Neutrophil (primary cell): ENCODE results near the gene PRKG1.

Source experiments
- H3K27ac ChIP-seq: fragments of 200-600 bp; sonication (generic); 2 replicates; pipeline ENCODE4 v1.5.1; 2016; ENCODE audit warnings: mild to moderate bottlenecking, moderate library complexity
- H3K27me3 ChIP-seq: fragments of 200-600 bp; sonication (generic); 2 replicates; pipeline ENCODE4 v1.6.0; 2016; ENCODE audit warnings: mild to moderate bottlenecking
- H3K36me3 ChIP-seq: fragments of 200-600 bp; sonication (generic); 2 replicates; pipeline ENCODE4 v1.5.1; 2017
- H3K4me1 ChIP-seq, 2 experiments: fragments of 200-600 bp in 1 of 2; sonication (generic) in 1 of 2; 1 replicate in 1 of 2; 2 replicates in 1 of 2; pipeline versions ENCODE4 v1.5.1 to v1.6.1; 2013 to 2016; ENCODE audit warnings: low read depth in 1 of 2, low read length in 1 of 2, mild to moderate bottlenecking in 1 of 2, moderate library complexity in 1 of 2; ENCODE audit not compliant: control insufficient read depth in 1 of 2, insufficient read depth in 1 of 2
- H3K4me3 ChIP-seq, 2 experiments: fragments of 200-600 bp in 1 of 2; sonication (generic) in 1 of 2; 1 replicate in 1 of 2; 2 replicates in 1 of 2; pipeline ENCODE4 v1.5.1; 2013 to 2016; ENCODE audit warnings: low read depth in 1 of 2, low read length in 1 of 2, mild to moderate bottlenecking in 1 of 2, moderate library complexity in 1 of 2
- H3K9me3 ChIP-seq: fragments of 200-600 bp; sonication (generic); 2 replicates; pipeline ENCODE4 v1.5.1; 2016
- CTCF ChIP-seq: fragments of 200-600 bp; sonication (generic); IDR thresholded peaks from 2 replicates; pipeline ENCODE4 v1.5.1; 2016; ENCODE audit warnings: antibody characterized with exemption

PRKG1 gene

GRCh38 chr10:51501396-51501795 is 427.1 kb downstream of the PRKG1 start:
- no peak for TF ChIP-seq CTCF
- H3K36me3 ChIP-seq: no peaks in the 10 kb centered on the region
- H3K27me3 ChIP-seq: no peaks in the 10 kb centered on the region
- H3K9me3 ChIP-seq: no peaks in the 10 kb centered on the region
- H3K27ac ChIP-seq: no peak overlapping the region
- no peak overlapping the region for H3K4me3 ChIP-seq
- no peaks in the 10 kb centered on the region for H3K4me1 ChIP-seq

DNA sequence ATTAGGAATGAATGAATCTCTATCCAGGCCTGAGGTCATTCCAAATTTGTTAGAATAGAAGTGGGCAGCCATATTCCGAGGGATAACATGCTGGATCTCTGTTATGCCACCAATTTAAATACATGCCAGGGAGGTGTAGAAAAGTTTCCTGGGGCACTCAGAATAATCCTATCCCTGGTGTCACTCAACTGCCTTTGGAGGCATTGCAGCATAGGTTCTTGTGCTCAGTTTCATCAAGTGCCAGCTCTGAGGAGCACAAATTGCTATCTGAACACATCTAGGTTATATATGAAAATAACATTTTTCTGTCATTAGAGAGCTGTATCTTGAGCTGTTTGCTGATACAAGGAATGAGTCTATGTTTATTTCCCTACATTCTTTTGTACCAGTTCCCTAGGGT is 427.8 kb downstream of the PRKG1 start:
- no peaks in the 10 kb centered on the region for H3K9me3 ChIP-seq
- no peak overlapping the region for H3K4me3 ChIP-seq
- no peak for TF ChIP-seq CTCF
- no peaks in the 10 kb centered on the region for H3K4me1 ChIP-seq
- no peak overlapping the region for H3K27ac ChIP-seq
- H3K27me3 ChIP-seq: no peaks in the 10 kb centered on the region
- no peaks in the 10 kb centered on the region for H3K36me3 ChIP-seq

DNA sequence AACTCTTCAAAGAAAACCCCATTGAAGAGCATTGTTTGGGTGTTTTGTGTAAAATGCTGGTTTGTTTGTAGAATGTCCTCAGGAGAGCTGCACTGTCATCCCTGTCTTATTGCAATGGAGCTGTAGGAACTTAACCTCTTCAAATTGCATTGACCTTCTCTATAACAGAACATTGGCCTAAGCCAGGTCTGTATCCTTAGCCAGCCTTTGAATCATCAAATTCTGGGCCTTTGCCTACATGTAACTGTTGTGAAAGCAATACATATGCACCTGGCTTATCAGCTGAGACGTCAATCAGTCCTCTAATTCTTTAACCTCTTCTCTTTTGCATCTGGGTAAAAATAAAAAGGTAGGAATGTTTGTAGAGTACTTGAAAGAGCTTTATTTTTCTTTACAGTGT is 429.1 kb downstream of the PRKG1 start:
- no peak for TF ChIP-seq CTCF
- H3K27me3 ChIP-seq: no peaks in the 10 kb centered on the region
- H3K36me3 ChIP-seq: no peaks in the 10 kb centered on the region
- no peaks in the 10 kb centered on the region for H3K4me1 ChIP-seq
- H3K4me3 ChIP-seq: no peak overlapping the region
- H3K27ac ChIP-seq: no peak overlapping the region
- H3K9me3 ChIP-seq: no peaks in the 10 kb centered on the region

DNA sequence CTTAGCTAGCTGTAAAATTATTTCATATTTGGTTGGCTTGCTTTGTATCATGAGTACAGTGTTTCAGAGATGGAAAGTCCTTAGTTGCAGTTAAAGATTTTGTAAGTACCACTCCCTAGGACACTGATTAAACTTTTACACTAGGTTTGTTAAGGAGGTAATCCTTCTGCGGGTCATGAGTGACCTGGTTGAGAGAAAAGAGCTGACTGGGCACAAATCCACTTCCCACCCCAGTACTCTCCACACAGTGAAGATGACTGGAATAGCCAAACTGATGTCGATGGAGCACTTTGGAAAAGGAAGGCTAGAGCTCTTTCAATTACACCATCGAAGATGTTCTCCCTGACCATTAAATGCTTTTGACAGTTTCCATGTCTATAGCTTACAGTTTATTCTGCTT is 433.2 kb downstream of the PRKG1 start:
- H3K36me3 ChIP-seq: no peaks in the 10 kb centered on the region
- H3K4me1 ChIP-seq: no peaks in the 10 kb centered on the region
- no peaks in the 10 kb centered on the region for H3K9me3 ChIP-seq
- TF ChIP-seq CTCF: no peak
- H3K4me3 ChIP-seq: no peak overlapping the region
- H3K27ac ChIP-seq: no peak overlapping the region
- H3K27me3 ChIP-seq: no peaks in the 10 kb centered on the region

GRCh38 chr10:51508156-51508555 is 433.9 kb downstream of the PRKG1 start:
- no peaks in the 10 kb centered on the region for H3K9me3 ChIP-seq
- H3K4me1 ChIP-seq: no peaks in the 10 kb centered on the region
- H3K27ac ChIP-seq: no peak overlapping the region
- H3K4me3 ChIP-seq: no peak overlapping the region
- no peak for TF ChIP-seq CTCF
- H3K27me3 ChIP-seq: no peaks in the 10 kb centered on the region
- no peaks in the 10 kb centered on the region for H3K36me3 ChIP-seq

- TF ChIP-seq CTCF: no peak
- Histone ChIP-seq H3K27ac (no peak overlapping the region), H3K9me3 (no peaks in the 10 kb centered on the region), H3K27me3 (no peaks in the 10 kb centered on the region), H3K4me1 (no peaks in the 10 kb centered on the region), H3K36me3 (no peaks in the 10 kb centered on the region), H3K4me3 (no peak overlapping the region)
Measured at GRCh38 chr10:51510231-51510630, 435.9 kb downstream of the PRKG1 start.
